Mesendoderm (in vitro differentiated cells): ENCODE data around the gene MPI.
A peak's percentile ranks its signal among the peaks of the same experiment; 100 is the strongest.

Experiments
- DNase-seq: peaks from one replicate; pipeline ENCODE4 v3.0.0; 2013
- H2AK5ac ChIP-seq: 2 replicates; pipeline ENCODE4 v1.6.1; 2013; ENCODE audit warnings: low read length, inconsistent platforms
- H2BK120ac ChIP-seq: 2 replicates; pipeline ENCODE4 v1.6.1; 2013; ENCODE audit warnings: low read depth, mild to moderate bottlenecking, low read length, moderate library complexity, mixed read lengths
- H2BK15ac ChIP-seq: replicated peaks from 2 replicates; pipeline ENCODE4 v1.6.1; 2013; ENCODE audit warnings: low read depth, mild to moderate bottlenecking, moderate library complexity
- H2BK5ac ChIP-seq: 2 replicates; pipeline ENCODE4 v1.6.1; 2013; ENCODE audit warnings: low read length, inconsistent platforms
- H3K18ac ChIP-seq: 2 replicates; pipeline ENCODE4 v1.6.1; 2013; ENCODE audit warnings: mild to moderate bottlenecking, low read length, mixed read lengths
- H3K23ac ChIP-seq: one replicate; pipeline ENCODE4 v1.6.1; 2013; ENCODE audit warnings: low read length
- H3K27ac ChIP-seq: 2 replicates; pipeline ENCODE4 v1.5.1; 2013; ENCODE audit warnings: low read depth, mild to moderate bottlenecking, inconsistent platforms, low read length, moderate library complexity
- H3K27me3 ChIP-seq: 2 replicates; pipeline ENCODE4 v1.6.1; 2013; ENCODE audit warnings: low read length, control low read depth, mild to moderate bottlenecking, inconsistent platforms; ENCODE audit not compliant: insufficient read depth, poor library complexity
- H3K36me3 ChIP-seq: 2 replicates; pipeline ENCODE4 v1.6.1; 2013; ENCODE audit warnings: low read length, inconsistent platforms; ENCODE audit not compliant: control insufficient read depth, insufficient read depth
- H3K4ac ChIP-seq: one replicate; pipeline ENCODE4 v1.6.1; 2013; ENCODE audit warnings: low read depth, mild to moderate bottlenecking, low read length, moderate library complexity
- H3K4me1 ChIP-seq: 2 replicates; pipeline ENCODE4 v1.6.1; 2013; ENCODE audit warnings: low read depth, low read length, inconsistent platforms; ENCODE audit not compliant: control insufficient read depth
- H3K4me2 ChIP-seq: 2 replicates; pipeline ENCODE4 v1.6.1; 2013; ENCODE audit warnings: low read length
- H3K4me3 ChIP-seq: 2 replicates; pipeline ENCODE4 v1.5.1; 2013; ENCODE audit warnings: mild to moderate bottlenecking, low read length
- H3K56ac ChIP-seq: one replicate; pipeline ENCODE4 v1.6.1; 2013; ENCODE audit warnings: low read length
- H3K79me1 ChIP-seq: 2 replicates; pipeline ENCODE4 v1.6.1; 2013; ENCODE audit warnings: low read length, inconsistent platforms
- H3K79me2 ChIP-seq: 2 replicates; pipeline ENCODE4 v1.6.1; 2013; ENCODE audit warnings: mild to moderate bottlenecking, low read length; ENCODE audit not compliant: control insufficient read depth, insufficient read depth
- H3K9ac ChIP-seq: 2 replicates; pipeline ENCODE4 v1.6.1; 2013; ENCODE audit warnings: low read length, inconsistent platforms
- H4K5ac ChIP-seq: one replicate; pipeline ENCODE4 v1.6.1; 2013; ENCODE audit warnings: low read length
- H4K8ac ChIP-seq: one replicate; pipeline ENCODE4 v1.6.1; 2013; ENCODE audit warnings: low read depth, mild to moderate bottlenecking, control low read depth, low read length, moderate library complexity
- WGBS: extraction: QIAGEN DNeasy Blood & Tissue Kit; methylation state at CpG from one replicate; pipeline ENCODE4 v1.1.7; 2013; ENCODE audit warnings: low lambda C conversion rate, missing lambda C conversion rate; ENCODE audit not compliant: insufficient coverage; ENCODE audit errors: extremely low coverage; 5-methylcytosine and 5-hydroxymethylcytosine counted together

Gene MPI

GRCh38 chr15:74903676-74904075 is 13.8 kb downstream of the MPI start:
- H3K9ac ChIP-seq, result no peak overlapping the region
- H2AK5ac ChIP-seq, result no peak overlapping the region
- H3K79me1 ChIP-seq, result peaks cover 10% of the 10 kb centered on the region
- H4K8ac ChIP-seq, result no peak overlapping the region
- H3K27ac ChIP-seq, result no peak overlapping the region
- peaks cover 10% of the 10 kb centered on the region for H3K79me2 ChIP-seq
- H4K5ac ChIP-seq, result no peak overlapping the region
- H2BK5ac ChIP-seq, result no peak overlapping the region
- H2BK15ac ChIP-seq, result no peak overlapping the region
- peaks cover 3% of the 10 kb centered on the region for H3K4me1 ChIP-seq
- H3K4me3 ChIP-seq, result no peak overlapping the region
- no peaks in the 10 kb centered on the region for H3K27me3 ChIP-seq
- no CpG with 5 or more reads among the region's 1 CpG for WGBS
- no peak overlapping the region for H3K56ac ChIP-seq
- no peak for DNase-seq
- H3K4ac ChIP-seq, result no peak overlapping the region
- no peak overlapping the region for H3K18ac ChIP-seq
- H3K4me2 ChIP-seq, result no peak overlapping the region
- no peak overlapping the region for H3K23ac ChIP-seq
- H2BK120ac ChIP-seq, result no peak overlapping the region
- H3K36me3 ChIP-seq, result peaks cover 19% of the 10 kb centered on the region

GRCh38 chr15:74904190-74904805 is 14.5 kb downstream of the MPI start:
- no peaks in the 10 kb centered on the region for H3K27me3 ChIP-seq
- no peak overlapping the region for H4K8ac ChIP-seq
- H3K4ac ChIP-seq, result no peak overlapping the region
- H3K4me1 ChIP-seq, result peaks cover 3% of the 10 kb centered on the region
- H2AK5ac ChIP-seq, result no peak overlapping the region
- H3K79me2 ChIP-seq, result peaks cover 10% of the 10 kb centered on the region
- peaks cover 16% of the 10 kb centered on the region for H3K36me3 ChIP-seq
- H2BK120ac ChIP-seq, result no peak overlapping the region
- H3K23ac ChIP-seq, result no peak overlapping the region
- H3K4me3 ChIP-seq, result no peak overlapping the region
- no peak overlapping the region for H3K56ac ChIP-seq
- DNase-seq, result no peak
- no peak overlapping the region for H3K4me2 ChIP-seq
- no CpG with 5 or more reads among the region's 7 CpGs for WGBS
- H3K27ac ChIP-seq, result no peak overlapping the region
- no peak overlapping the region for H3K18ac ChIP-seq
- H2BK5ac ChIP-seq, result no peak overlapping the region
- no peak overlapping the region for H2BK15ac ChIP-seq
- no peak overlapping the region for H4K5ac ChIP-seq
- no peak overlapping the region for H3K9ac ChIP-seq
- H3K79me1 ChIP-seq, result peaks cover 10% of the 10 kb centered on the region

GRCh38 chr15:74906067-74906449 is 16.2 kb downstream of the MPI start:
- Histone ChIP-seq H3K79me1 (peaks cover 10% of the 10 kb centered on the region), H3K79me2 (peaks cover 10% of the 10 kb centered on the region)
- DNase-seq, result peak; percentile 59

GRCh38 chr15:74906450-74907162 is 16.8 kb downstream of the MPI start, which contains the start of gene FAM219B:
Gene FAM219B, minus strand, starts transcription at chr15:74906851. Its CDS starts 51 bp downstream, at chr15:74906800.
- Histone ChIP-seq H3K4me1 (peaks cover 3% of the 10 kb centered on the region), H3K4me2 (peak within 1 kb of the TSS; percentile 69), H3K27ac (peak within 1 kb of the TSS; percentile 85), H3K36me3 (peaks cover 12% of the 10 kb centered on the region), H3K4me3 (peak within 1 kb of the TSS; percentile 86), H4K5ac (no peak within 1 kb of the TSS), H3K56ac (peak within 1 kb of the TSS; percentile 95), H3K18ac (peak within 1 kb of the TSS; percentile 91), H2AK5ac (no peak within 1 kb of the TSS), H2BK120ac (no peak within 1 kb of the TSS), H3K27me3 (no peaks in the 10 kb centered on the region), H2BK15ac (no peak within 1 kb of the TSS), H2BK5ac (peak within 1 kb of the TSS; percentile 59), H4K8ac (no peak within 1 kb of the TSS), H3K4ac (peak within 1 kb of the TSS; percentile 94), H3K79me1 (peaks cover 10% of the 10 kb centered on the region), H3K79me2 (peaks cover 10% of the 10 kb centered on the region), H3K23ac (peak within 1 kb of the TSS; percentile 68), H3K9ac (peak within 1 kb of the TSS; percentile 95)
- no CpG with 5 or more reads among the region's 74 CpGs for WGBS
- peak; percentile 91 for DNase-seq

More at GRCh38 chr15:74906067-74906449, 16.2 kb downstream of the MPI start:
- peak overlapping the region; percentile 94 for H3K4ac ChIP-seq
- H3K27me3 ChIP-seq, result no peaks in the 10 kb centered on the region
- peaks cover 3% of the 10 kb centered on the region for H3K4me1 ChIP-seq
- H4K5ac ChIP-seq, result no peak overlapping the region
- H3K56ac ChIP-seq, result peak overlapping the region; percentile 95
- H2AK5ac ChIP-seq, result no peak overlapping the region
- no peak overlapping the region for H2BK15ac ChIP-seq
- no CpG with 5 or more reads among the region's 20 CpGs for WGBS
- peak overlapping the region; percentile 68 for H3K23ac ChIP-seq
- H3K18ac ChIP-seq, result peak overlapping the region; percentile 91
- H3K27ac ChIP-seq, result peak overlapping the region; percentile 85
- no peak overlapping the region for H4K8ac ChIP-seq
- peak overlapping the region; percentile 95 for H3K9ac ChIP-seq
- no peak overlapping the region for H2BK120ac ChIP-seq
- no peak overlapping the region for H2BK5ac ChIP-seq
- H3K36me3 ChIP-seq, result peaks cover 11% of the 10 kb centered on the region
- peak overlapping the region; percentile 86 for H3K4me3 ChIP-seq
- H3K4me2 ChIP-seq, result peak overlapping the region; percentile 63

GRCh38 chr15:74907163-74907870 is 17.5 kb downstream of the MPI start:
- Histone ChIP-seq H3K4me3 (peak overlapping the region; percentile 40), H3K27ac (no peak overlapping the region), H2BK120ac (no peak overlapping the region), H3K36me3 (peaks cover 12% of the 10 kb centered on the region), H3K56ac (peak overlapping the region; percentile 81), H3K79me2 (peaks cover 10% of the 10 kb centered on the region), H3K23ac (no peak overlapping the region), H3K27me3 (no peaks in the 10 kb centered on the region), H2AK5ac (no peak overlapping the region), H3K4ac (peak overlapping the region; percentile 63), H3K4me1 (peaks cover 3% of the 10 kb centered on the region), H2BK5ac (no peak overlapping the region), H4K5ac (no peak overlapping the region), H3K4me2 (peak overlapping the region; percentile 69), H3K18ac (peak overlapping the region; percentile 54), H3K79me1 (peaks cover 10% of the 10 kb centered on the region), H3K9ac (peak overlapping the region; percentile 68), H2BK15ac (no peak overlapping the region), H4K8ac (no peak overlapping the region)
- no CpG with 5 or more reads among the region's 8 CpGs for WGBS
- peak; percentile 34 for DNase-seq
